ENCODE data around the gene FRY.

The FRY gene

GRCh38 chr13:32013181-32013580 lies 18.4 kb upstream of the FRY start:
- no peaks in the 10 kb centered on the region for H3K27me3 ChIP-seq
- no peak overlapping the region for H3K27ac ChIP-seq
- H3K36me3 ChIP-seq: no peaks in the 10 kb centered on the region
- H3K4me3 ChIP-seq: no peak overlapping the region
- H3K9ac ChIP-seq: no peak overlapping the region
- H3K9me3 ChIP-seq: no peaks in the 10 kb centered on the region
- no peaks in the 10 kb centered on the region for H3K4me1 ChIP-seq
- H3K4me2 ChIP-seq: no peak overlapping the region
- H4K20me1 ChIP-seq: no peaks in the 10 kb centered on the region
- no peak for TF ChIP-seq Cebpa-rat (IDR thresholded peaks at IDR 0.05)

GRCh38 chr13:32016119-32016518 lies 15.5 kb upstream of the FRY start:
- Histone ChIP-seq H4K20me1 (no peaks in the 10 kb centered on the region), H3K9ac (no peak overlapping the region), H3K27me3 (no peaks in the 10 kb centered on the region), H3K36me3 (no peaks in the 10 kb centered on the region), H3K4me3 (no peak overlapping the region), H3K4me1 (no peaks in the 10 kb centered on the region), H3K4me2 (no peak overlapping the region), H3K27ac (no peak overlapping the region), H3K9me3 (no peaks in the 10 kb centered on the region)
- no peak for TF ChIP-seq Cebpa-rat (IDR thresholded peaks at IDR 0.05)

- TF ChIP-seq Cebpa-rat (IDR thresholded peaks at IDR 0.05): no peak
- Histone ChIP-seq H3K27ac (no peak overlapping the region), H3K27me3 (no peaks in the 10 kb centered on the region), H3K4me1 (no peaks in the 10 kb centered on the region), H3K36me3 (no peaks in the 10 kb centered on the region), H3K9ac (no peak overlapping the region), H3K4me2 (no peak overlapping the region), H4K20me1 (no peaks in the 10 kb centered on the region), H3K4me3 (no peak overlapping the region), H3K9me3 (no peaks in the 10 kb centered on the region)
Measured at GRCh38 chr13:32016631-32017030, 14.9 kb upstream of the FRY start.

- H3K9ac ChIP-seq: no peak overlapping the region
- no peak overlapping the region for H3K4me2 ChIP-seq
- H3K36me3 ChIP-seq: no peaks in the 10 kb centered on the region
- H3K9me3 ChIP-seq: no peaks in the 10 kb centered on the region
- H3K4me1 ChIP-seq: no peaks in the 10 kb centered on the region
- H3K27me3 ChIP-seq: no peaks in the 10 kb centered on the region
- no peaks in the 10 kb centered on the region for H4K20me1 ChIP-seq
- no peak overlapping the region for H3K27ac ChIP-seq
- TF ChIP-seq Cebpa-rat (IDR thresholded peaks at IDR 0.05): no peak
- H3K4me3 ChIP-seq: no peak overlapping the region
Measured at GRCh38 chr13:32017474-32017873, 14.1 kb upstream of the FRY start.

- Histone ChIP-seq H3K27me3 (no peaks in the 10 kb centered on the region), H3K36me3 (no peaks in the 10 kb centered on the region), H3K4me1 (no peaks in the 10 kb centered on the region), H3K4me2 (no peak overlapping the region), H3K9ac (no peak overlapping the region), H3K27ac (no peak overlapping the region), H3K9me3 (no peaks in the 10 kb centered on the region), H4K20me1 (no peaks in the 10 kb centered on the region), H3K4me3 (no peak overlapping the region)
- no peak for TF ChIP-seq Cebpa-rat (IDR thresholded peaks at IDR 0.05)
Measured at GRCh38 chr13:32019612-32020233, 11.9 kb upstream of the FRY start.

GRCh38 chr13:32021785-32022184 lies 9.8 kb upstream of the FRY start:
- Histone ChIP-seq H3K4me1 (no peaks in the 10 kb centered on the region), H3K27me3 (no peaks in the 10 kb centered on the region), H3K36me3 (no peaks in the 10 kb centered on the region), H3K4me3 (no peak overlapping the region), H3K27ac (no peak overlapping the region), H3K9me3 (no peaks in the 10 kb centered on the region), H3K4me2 (no peak overlapping the region), H4K20me1 (no peaks in the 10 kb centered on the region), H3K9ac (no peak overlapping the region)
- no peak for TF ChIP-seq Cebpa-rat (IDR thresholded peaks at IDR 0.05)

GRCh38 chr13:32022311-32022710 lies 9.3 kb upstream of the FRY start:
- Histone ChIP-seq H3K27ac (no peak overlapping the region), H3K27me3 (no peaks in the 10 kb centered on the region), H3K4me2 (no peak overlapping the region), H4K20me1 (no peaks in the 10 kb centered on the region), H3K9ac (no peak overlapping the region), H3K4me3 (no peak overlapping the region), H3K36me3 (no peaks in the 10 kb centered on the region), H3K4me1 (no peaks in the 10 kb centered on the region), H3K9me3 (no peaks in the 10 kb centered on the region)
- no peak for TF ChIP-seq Cebpa-rat (IDR thresholded peaks at IDR 0.05)

- no peak overlapping the region for H3K27ac ChIP-seq
- H3K27me3 ChIP-seq: no peaks in the 10 kb centered on the region
- no peaks in the 10 kb centered on the region for H3K4me1 ChIP-seq
- no peak overlapping the region for H3K4me3 ChIP-seq
- H4K20me1 ChIP-seq: no peaks in the 10 kb centered on the region
- no peaks in the 10 kb centered on the region for H3K9me3 ChIP-seq
- TF ChIP-seq Cebpa-rat (IDR thresholded peaks at IDR 0.05): no peak
- H3K36me3 ChIP-seq: no peaks in the 10 kb centered on the region
- H3K9ac ChIP-seq: no peak overlapping the region
- no peak overlapping the region for H3K4me2 ChIP-seq
Measured at GRCh38 chr13:32023096-32023495, 8.5 kb upstream of the FRY start.

GRCh38 chr13:32023698-32024097 lies 7.9 kb upstream of the FRY start:
- H4K20me1 ChIP-seq: no peaks in the 10 kb centered on the region
- no peak overlapping the region for H3K9ac ChIP-seq
- no peak overlapping the region for H3K27ac ChIP-seq
- no peak overlapping the region for H3K4me2 ChIP-seq
- H3K4me3 ChIP-seq: no peak overlapping the region
- H3K4me1 ChIP-seq: no peaks in the 10 kb centered on the region
- no peaks in the 10 kb centered on the region for H3K9me3 ChIP-seq
- H3K27me3 ChIP-seq: no peaks in the 10 kb centered on the region
- no peak for TF ChIP-seq Cebpa-rat (IDR thresholded peaks at IDR 0.05)
- no peaks in the 10 kb centered on the region for H3K36me3 ChIP-seq

GRCh38 chr13:32024750-32025149 lies 6.8 kb upstream of the FRY start:
- H4K20me1 ChIP-seq: no peaks in the 10 kb centered on the region
- H3K9ac ChIP-seq: no peak overlapping the region
- TF ChIP-seq Cebpa-rat (IDR thresholded peaks at IDR 0.05): no peak
- H3K4me3 ChIP-seq: no peak overlapping the region
- H3K9me3 ChIP-seq: no peaks in the 10 kb centered on the region
- H3K4me1 ChIP-seq: no peaks in the 10 kb centered on the region
- no peaks in the 10 kb centered on the region for H3K36me3 ChIP-seq
- H3K4me2 ChIP-seq: no peak overlapping the region
- peaks cover 5% of the 10 kb centered on the region for H3K27me3 ChIP-seq
- no peak overlapping the region for H3K27ac ChIP-seq

GRCh38 chr13:32025730-32026129 lies 5.8 kb upstream of the FRY start:
- peaks cover 15% of the 10 kb centered on the region for H3K27me3 ChIP-seq
- TF ChIP-seq Cebpa-rat (IDR thresholded peaks at IDR 0.05): no peak
- no peak overlapping the region for H3K4me2 ChIP-seq
- H3K4me1 ChIP-seq: no peaks in the 10 kb centered on the region
- no peaks in the 10 kb centered on the region for H3K9me3 ChIP-seq
- no peaks in the 10 kb centered on the region for H3K36me3 ChIP-seq
- H4K20me1 ChIP-seq: peaks cover 2% of the 10 kb centered on the region; the same call in 1 of the 2 replicates
- H3K4me3 ChIP-seq: no peak overlapping the region
- no peak overlapping the region for H3K27ac ChIP-seq
- H3K9ac ChIP-seq: no peak overlapping the region
